ENCODE measurements around the gene FOXL1.

FOXL1 gene

GRCh38 chr16:86625029-86625428, 46.7 kb downstream of the FOXL1 start:
- in situ Hi-C loops (cut with HindIII; ENCODE audit: low sequenced_read_pairs): no loop called here

- in situ Hi-C loops (cut with HindIII; ENCODE audit: low sequenced_read_pairs): no loop called here
Observed at GRCh38 chr16:86625821-86626220, 47.5 kb downstream of the FOXL1 start.

GRCh38 chr16:86626284-86626683, 47.9 kb downstream of the FOXL1 start:
- in situ Hi-C loops (cut with HindIII; ENCODE audit: low sequenced_read_pairs): no loop called here

GRCh38 chr16:86626966-86627365, 48.6 kb downstream of the FOXL1 start:
- in situ Hi-C loops (cut with HindIII; ENCODE audit: low sequenced_read_pairs): no loop called here

- in situ Hi-C loops (cut with HindIII; ENCODE audit: low sequenced_read_pairs): no loop called here
Observed at GRCh38 chr16:86628614-86629013, 50.3 kb downstream of the FOXL1 start.

GRCh38 chr16:86630471-86630870, 52.1 kb downstream of the FOXL1 start:
- in situ Hi-C loops (cut with HindIII; ENCODE audit: low sequenced_read_pairs): no loop called here

- in situ Hi-C loops (cut with HindIII; ENCODE audit: low sequenced_read_pairs): no loop called here
Observed at GRCh38 chr16:86631444-86631843, 53.1 kb downstream of the FOXL1 start.

Measured in DLD1 (cell line).